HEK293 (cell line): Measurements from ENCODE around the gene SHOC2.

Experiments
- CTCF ChIP-seq: fragments of 450-650 bp; formaldehyde crosslinking; IDR thresholded peaks from 2 replicates; pipeline ENCODE4 v1.5.1; 2016; ENCODE audit warnings: missing biosample characterization, missing genetic modification characterization
- ELK4 ChIP-seq: IDR thresholded peaks from 2 replicates; pipeline ENCODE4 v1.6.1; 2011; ENCODE audit warnings: mild to moderate bottlenecking, low read depth, low read length, borderline replicate concordance
- FEZF1 ChIP-seq: fragments of 450-650 bp; formaldehyde crosslinking; IDR thresholded peaks from 2 replicates; pipeline ENCODE4 v1.5.1; 2016; ENCODE audit warnings: missing biosample characterization, missing genetic modification characterization
- OVOL3 ChIP-seq: fragments of 450-650 bp; formaldehyde crosslinking; IDR thresholded peaks from 2 replicates; pipeline ENCODE4 v1.5.1; 2016; ENCODE audit warnings: missing biosample characterization, missing genetic modification characterization
- PRDM1 ChIP-seq: fragments of 450-650 bp; formaldehyde crosslinking; IDR thresholded peaks from 2 replicates; pipeline ENCODE4; 2016; ENCODE audit warnings: missing biosample characterization, missing genetic modification characterization
- SALL2 ChIP-seq: fragments of 450-650 bp; formaldehyde crosslinking; IDR thresholded peaks from 2 replicates; pipeline ENCODE4 v1.5.0; 2017; ENCODE audit warnings: missing biosample characterization, mild to moderate bottlenecking, missing genetic modification characterization, borderline replicate concordance
- YY1 ChIP-seq: fragments of 450-650 bp; formaldehyde crosslinking; IDR thresholded peaks from 2 replicates; pipeline ENCODE4 v1.5.1; 2018; ENCODE audit warnings: missing biosample characterization, missing genetic modification characterization
- ZBTB17 ChIP-seq: fragments of 450-650 bp; formaldehyde crosslinking; IDR thresholded peaks from 2 replicates; pipeline ENCODE4 v1.5.1; 2016; ENCODE audit warnings: missing biosample characterization, missing genetic modification characterization
- ZBTB48 ChIP-seq: fragments of 450-650 bp; formaldehyde crosslinking; IDR thresholded peaks from 2 replicates; pipeline ENCODE4 v1.5.1; 2016; ENCODE audit warnings: missing biosample characterization, missing genetic modification characterization
- ZIC2 ChIP-seq: fragments of 450-650 bp; formaldehyde crosslinking; IDR thresholded peaks from 2 replicates; pipeline ENCODE4 v1.5.1; 2016; ENCODE audit warnings: missing biosample characterization, missing genetic modification characterization
- ZNF132 ChIP-seq: fragments of 450-650 bp; formaldehyde crosslinking; IDR thresholded peaks from 2 replicates; pipeline ENCODE4 v1.5.1; 2017; ENCODE audit warnings: missing biosample characterization, missing genetic modification characterization, borderline replicate concordance
- ZNF138 ChIP-seq: fragments of 450-650 bp; formaldehyde crosslinking; IDR thresholded peaks from 2 replicates; pipeline ENCODE4 v1.5.1; 2016; ENCODE audit warnings: missing biosample characterization, missing genetic modification characterization, borderline replicate concordance
- ZNF155 ChIP-seq: fragments of 450-650 bp; formaldehyde crosslinking; IDR thresholded peaks from 2 replicates; pipeline ENCODE4 v1.5.1; 2016; ENCODE audit warnings: missing biosample characterization, missing genetic modification characterization
- ZNF169 ChIP-seq: fragments of 450-650 bp; formaldehyde crosslinking; IDR thresholded peaks from 2 replicates; pipeline ENCODE4 v1.5.1; 2016; ENCODE audit warnings: missing biosample characterization, missing genetic modification characterization
- ZNF175 ChIP-seq: fragments of 450-650 bp; formaldehyde crosslinking; IDR thresholded peaks from 2 replicates; pipeline ENCODE4 v1.5.1; 2016; ENCODE audit warnings: missing biosample characterization, missing genetic modification characterization
- ZNF223 ChIP-seq: fragments of 450-650 bp; formaldehyde crosslinking; IDR thresholded peaks from 2 replicates; pipeline ENCODE4 v1.5.1; 2016; ENCODE audit warnings: missing biosample characterization, missing genetic modification characterization
- ZNF324 ChIP-seq: fragments of 450-650 bp; formaldehyde crosslinking; IDR thresholded peaks from 2 replicates; pipeline ENCODE4 v1.5.1; 2016; ENCODE audit warnings: missing biosample characterization, missing genetic modification characterization
- ZNF335 ChIP-seq: fragments of 450-650 bp; formaldehyde crosslinking; conservative IDR thresholded peaks from 2 replicates; pipeline ENCODE4 v1.5.1; 2016; ENCODE audit warnings: missing biosample characterization, missing genetic modification characterization
- ZNF341 ChIP-seq: fragments of 450-650 bp; formaldehyde crosslinking; IDR thresholded peaks from 2 replicates; pipeline ENCODE4; 2016; ENCODE audit warnings: low read depth, missing biosample characterization, missing genetic modification characterization
- ZNF350 ChIP-seq: fragments of 450-650 bp; formaldehyde crosslinking; IDR thresholded peaks from 2 replicates; pipeline ENCODE4 v1.5.0; 2017; ENCODE audit warnings: missing biosample characterization, mild to moderate bottlenecking, missing genetic modification characterization
- ZNF416 ChIP-seq: fragments of 450-650 bp; formaldehyde crosslinking; IDR thresholded peaks from 2 replicates; pipeline ENCODE4 v1.5.1; 2016; ENCODE audit warnings: missing biosample characterization, missing genetic modification characterization
- ZNF426 ChIP-seq: fragments of 450-650 bp; formaldehyde crosslinking; IDR thresholded peaks from 2 replicates; pipeline ENCODE4 v1.5.1; 2017; ENCODE audit warnings: missing biosample characterization, missing genetic modification characterization, mild to moderate bottlenecking, inconsistent platforms, moderate library complexity
- ZNF571 ChIP-seq: fragments of 450-650 bp; formaldehyde crosslinking; IDR thresholded peaks from 2 replicates; pipeline ENCODE4 v1.5.0; 2017; ENCODE audit warnings: missing biosample characterization, missing genetic modification characterization
- ZNF600 ChIP-seq: fragments of 450-650 bp; formaldehyde crosslinking; IDR thresholded peaks from 2 replicates; pipeline ENCODE4 v1.5.1; 2016; ENCODE audit warnings: missing biosample characterization, missing genetic modification characterization
- ZNF639 ChIP-seq: fragments of 450-650 bp; formaldehyde crosslinking; IDR thresholded peaks from 2 replicates; pipeline ENCODE4 v1.5.1; 2016; ENCODE audit warnings: missing biosample characterization, missing genetic modification characterization
- ZNF654 ChIP-seq: fragments of 450-650 bp; formaldehyde crosslinking; IDR thresholded peaks from 2 replicates; pipeline ENCODE4 v1.5.1; 2016; ENCODE audit warnings: low read depth, missing biosample characterization, missing genetic modification characterization
- ZNF747 ChIP-seq: fragments of 450-650 bp; formaldehyde crosslinking; IDR thresholded peaks from 2 replicates; pipeline ENCODE4 v1.5.1; 2016; ENCODE audit warnings: missing biosample characterization, missing genetic modification characterization
- ZNF768 ChIP-seq: fragments of 450-650 bp; formaldehyde crosslinking; IDR thresholded peaks from 2 replicates; pipeline ENCODE4 v1.5.1; 2018; ENCODE audit warnings: missing biosample characterization, mild to moderate bottlenecking, missing genetic modification characterization
- ZNF843 ChIP-seq: fragments of 450-650 bp; formaldehyde crosslinking; IDR thresholded peaks from 2 replicates; pipeline ENCODE4 v1.5.1; 2016; ENCODE audit warnings: missing biosample characterization, missing genetic modification characterization
- ZXDB ChIP-seq: fragments of 450-650 bp; formaldehyde crosslinking; IDR thresholded peaks from 2 replicates; pipeline ENCODE4 v1.5.1; 2016; ENCODE audit warnings: missing biosample characterization, missing genetic modification characterization
- TF ChIP-seq, protein P1 (sequence below): fragments of 450-650 bp; formaldehyde crosslinking; IDR thresholded peaks from 2 replicates; pipeline ENCODE4 v1.5.1; 2016; ENCODE audit warnings: missing biosample characterization, missing genetic modification characterization
- TF ChIP-seq, protein P2 (sequence below): fragments of 450-650 bp; formaldehyde crosslinking; optimal IDR thresholded peaks from 2 replicates; pipeline ENCODE3; 2016; ENCODE audit warnings: missing biosample characterization, mild to moderate bottlenecking, missing genetic modification characterization

Gene SHOC2

DNA sequence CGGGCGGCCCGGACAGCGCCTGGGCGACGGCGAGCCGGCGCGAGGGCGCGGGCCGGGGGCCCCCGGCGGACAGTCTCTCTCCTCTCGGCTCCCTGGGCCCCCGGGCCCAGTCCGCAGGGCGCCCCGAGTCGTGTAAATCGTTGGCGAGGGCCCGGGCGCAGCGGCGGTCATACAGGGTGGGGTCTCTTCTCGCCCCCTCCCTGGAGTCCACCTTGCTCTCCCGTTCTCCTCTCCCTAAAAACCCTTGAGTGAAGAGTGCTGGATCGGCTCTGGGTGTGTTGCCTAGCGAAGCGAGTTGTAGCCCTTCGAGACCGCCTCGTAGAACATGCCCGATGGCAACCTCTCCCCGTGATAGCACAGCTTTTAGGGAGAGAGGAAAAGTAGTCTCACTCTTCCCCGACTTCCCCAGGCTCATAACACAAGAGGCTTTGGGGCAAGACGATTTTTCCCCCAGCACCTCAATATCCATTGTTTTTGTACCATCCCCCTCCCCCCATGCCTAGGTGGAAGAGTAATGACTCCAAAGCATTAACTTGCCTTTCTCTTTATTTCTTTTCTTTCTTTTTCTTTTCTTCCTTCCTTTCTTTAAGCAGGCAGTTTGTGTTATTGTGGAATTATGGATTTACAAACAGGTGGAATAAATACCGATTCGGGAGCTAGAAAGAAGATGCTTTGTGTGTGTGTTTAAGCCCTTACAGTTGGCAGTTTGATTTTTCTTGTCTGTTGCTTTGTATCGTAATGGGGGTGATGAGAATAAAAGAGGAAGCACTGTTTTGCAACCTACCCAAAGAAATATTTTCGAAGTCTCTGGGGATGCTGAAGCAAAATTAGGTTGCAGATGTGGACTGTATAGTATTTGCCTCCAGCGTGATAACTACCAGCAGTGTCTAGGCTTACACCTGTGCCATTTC lies 822 bp downstream of the SHOC2 start (continued):
- TF ChIP-seq, protein P1, sequence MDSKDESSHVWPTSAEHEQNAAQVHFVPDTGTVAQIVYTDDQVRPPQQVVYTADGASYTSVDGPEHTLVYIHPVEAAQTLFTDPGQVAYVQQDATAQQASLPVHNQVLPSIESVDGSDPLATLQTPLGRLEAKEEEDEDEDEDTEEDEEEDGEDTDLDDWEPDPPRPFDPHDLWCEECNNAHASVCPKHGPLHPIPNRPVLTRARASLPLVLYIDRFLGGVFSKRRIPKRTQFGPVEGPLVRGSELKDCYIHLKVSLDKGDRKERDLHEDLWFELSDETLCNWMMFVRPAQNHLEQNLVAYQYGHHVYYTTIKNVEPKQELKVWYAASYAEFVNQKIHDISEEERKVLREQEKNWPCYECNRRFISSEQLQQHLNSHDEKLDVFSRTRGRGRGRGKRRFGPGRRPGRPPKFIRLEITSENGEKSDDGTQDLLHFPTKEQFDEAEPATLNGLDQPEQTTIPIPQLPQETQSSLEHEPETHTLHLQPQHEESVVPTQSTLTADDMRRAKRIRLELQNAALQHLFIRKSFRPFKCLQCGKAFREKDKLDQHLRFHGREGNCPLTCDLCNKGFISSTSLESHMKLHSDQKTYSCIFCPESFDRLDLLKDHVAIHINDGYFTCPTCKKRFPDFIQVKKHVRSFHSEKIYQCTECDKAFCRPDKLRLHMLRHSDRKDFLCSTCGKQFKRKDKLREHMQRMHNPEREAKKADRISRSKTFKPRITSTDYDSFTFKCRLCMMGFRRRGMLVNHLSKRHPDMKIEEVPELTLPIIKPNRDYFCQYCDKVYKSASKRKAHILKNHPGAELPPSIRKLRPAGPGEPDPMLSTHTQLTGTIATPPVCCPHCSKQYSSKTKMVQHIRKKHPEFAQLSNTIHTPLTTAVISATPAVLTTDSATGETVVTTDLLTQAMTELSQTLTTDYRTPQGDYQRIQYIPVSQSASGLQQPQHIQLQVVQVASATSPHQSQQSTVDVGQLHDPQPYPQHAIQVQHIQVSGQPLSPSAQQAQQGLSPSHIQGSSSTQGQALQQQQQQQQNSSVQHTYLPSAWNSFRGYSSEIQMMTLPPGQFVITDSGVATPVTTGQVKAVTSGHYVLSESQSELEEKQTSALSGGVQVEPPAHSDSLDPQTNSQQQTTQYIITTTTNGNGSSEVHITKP (tag by site-specific recombination), result 0 out of 2 replicates have a peak, but pooled peaks have one; percentile 33
- TF ChIP-seq ZBTB17 (tag by site-specific recombination) (peak; percentile 99), ZNF639 (tag by site-specific recombination) (peak; percentile 9; the same call in 1 of the 2 replicates), ZNF169 (tag by site-specific recombination) (no peak), ZNF416 (tag by site-specific recombination) (no peak), ZNF747 (tag by site-specific recombination) (no peak), ZXDB (tag by site-specific recombination) (0 out of 2 replicates have a peak, but pooled peaks have one; percentile 15), ZNF324 (tag by site-specific recombination) (no peak), ELK4 (no peak), OVOL3 (no peak), YY1 (tag by site-specific recombination) (no peak), ZNF223 (no peak), ZNF654 (tag by site-specific recombination) (no peak), ZNF571 (tag by site-specific recombination) (no peak), ZNF843 (tag by site-specific recombination) (no peak), ZNF132 (no peak), ZNF600 (tag by site-specific recombination) (peak; percentile 88), CTCF (tag by site-specific recombination) (no peak), SALL2 (tag by site-specific recombination) (no peak), ZNF350 (tag by site-specific recombination) (no peak), PRDM1 (tag by site-specific recombination) (peak; percentile 93), ZNF335 (tag by site-specific recombination) (peak; percentile 54; the same call in 1 of the 2 replicates), FEZF1 (no peak), ZNF426 (tag by site-specific recombination) (no peak), ZNF155 (no peak), ZNF768 (tag by site-specific recombination) (no peak), ZIC2 (tag by site-specific recombination) (no peak), ZBTB48 (peak; percentile 91), ZNF175 (tag by site-specific recombination) (no peak), ZNF138 (tag by site-specific recombination) (no peak), ZNF341 (tag by site-specific recombination) (peak; percentile 47)
- TF ChIP-seq, protein P2, sequence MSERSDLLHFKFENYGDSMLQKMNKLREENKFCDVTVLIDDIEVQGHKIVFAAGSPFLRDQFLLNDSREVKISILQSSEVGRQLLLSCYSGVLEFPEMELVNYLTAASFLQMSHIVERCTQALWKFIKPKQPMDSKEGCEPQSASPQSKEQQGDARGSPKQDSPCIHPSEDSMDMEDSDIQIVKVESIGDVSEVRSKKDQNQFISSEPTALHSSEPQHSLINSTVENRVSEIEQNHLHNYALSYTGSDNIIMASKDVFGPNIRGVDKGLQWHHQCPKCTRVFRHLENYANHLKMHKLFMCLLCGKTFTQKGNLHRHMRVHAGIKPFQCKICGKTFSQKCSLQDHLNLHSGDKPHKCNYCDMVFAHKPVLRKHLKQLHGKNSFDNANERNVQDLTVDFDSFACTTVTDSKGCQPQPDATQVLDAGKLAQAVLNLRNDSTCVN, result peak; percentile 39
